IPS-NIHi7 (cell line): Measurements from ENCODE around the gene SLC2A11.
A peak's percentile ranks its signal among the peaks of the same experiment; 100 is the strongest.
"Not testable (repeated sequence)": the region's sequence is repeated elsewhere in the genome, so short reads cannot be mapped to it uniquely, and the experiment has no call there.

Experiments used
- DNase-seq: peaks from one replicate; pipeline ENCODE4 v3.0.0; 2012; ENCODE audit warnings: mixed read lengths; ENCODE audit errors: extremely low spot score

SLC2A11 gene

GRCh38 chr22:23891726-23892125 is 34.1 kb downstream of the SLC2A11 start:
- DNase-seq: no peak

- no peak for DNase-seq
Measured at GRCh38 chr22:23892130-23892529, 34.5 kb downstream of the SLC2A11 start.

GRCh38 chr22:23892706-23893105 is 35.0 kb downstream of the SLC2A11 start:
- no peak for DNase-seq

GRCh38 chr22:23893121-23893944 is 35.7 kb downstream of the SLC2A11 start:
- no peak for DNase-seq

GRCh38 chr22:23893945-23894709 is 36.5 kb downstream of the SLC2A11 start, which contains the start of gene MIF:
MIF (plus strand) TSS chr22:23894383; CDS start chr22:23894475, 92 bp downstream.
- DNase-seq: peak; percentile 98

GRCh38 chr22:23894710-23895598 is 37.3 kb downstream of the SLC2A11 start:
- DNase-seq: peak; percentile 83

GRCh38 chr22:23895599-23896144 is 38.0 kb downstream of the SLC2A11 start:
- DNase-seq: no peak

- DNase-seq: no peak
Measured at GRCh38 chr22:23896166-23896522, 38.5 kb downstream of the SLC2A11 start.

- DNase-seq: no peak
Measured at GRCh38 chr22:23896523-23897186, 39.0 kb downstream of the SLC2A11 start.

GRCh38 chr22:23897320-23897719 is 39.6 kb downstream of the SLC2A11 start:
- no peak for DNase-seq

- no peak for DNase-seq
Measured at GRCh38 chr22:23898006-23898974, 40.6 kb downstream of the SLC2A11 start.

- DNase-seq: no peak
Measured at GRCh38 chr22:23899042-23899745, 41.5 kb downstream of the SLC2A11 start.

GRCh38 chr22:23900227-23900626 is 42.6 kb downstream of the SLC2A11 start:
- not testable (repeated sequence) for DNase-seq

GRCh38 chr22:23901600-23901999 is 43.9 kb downstream of the SLC2A11 start:
- DNase-seq: no peak

- DNase-seq: no peak
Measured at GRCh38 chr22:23903328-23903971, 45.8 kb downstream of the SLC2A11 start.

GRCh38 chr22:23904573-23905254 is 47.0 kb downstream of the SLC2A11 start:
- no peak for DNase-seq

GRCh38 chr22:23906641-23907040 is 49.0 kb downstream of the SLC2A11 start:
- DNase-seq: no peak

GRCh38 chr22:23907423-23907822 is 49.7 kb downstream of the SLC2A11 start:
- not testable (repeated sequence) for DNase-seq
